Tibial nerve (tissue), 4 donors: ENCODE results near the gene CITED4.

Experiments
- EP300 ChIP-seq, 2 donors: sonication (generic); formaldehyde crosslinking; IDR thresholded peaks; one replicate each; pipeline ENCODE4 v1.6.1; 2017; ENCODE audit warnings: antibody characterized with exemption in 2 of 2, mild to moderate bottlenecking in 1 of 2
- TF ChIP-seq, protein P1 (sequence below), 5 experiments: fragments of 200-600 bp in 3 of 5; fragments of 450-650 bp in 2 of 5; sonication (generic) in 3 of 5; IDR thresholded peaks; one replicate each; pipeline ENCODE4 v1.5.1; 2016 to 2019; ENCODE audit warnings: antibody characterized with exemption in 5 of 5, mild to moderate bottlenecking in 3 of 5, moderate library complexity in 2 of 5

DNA sequence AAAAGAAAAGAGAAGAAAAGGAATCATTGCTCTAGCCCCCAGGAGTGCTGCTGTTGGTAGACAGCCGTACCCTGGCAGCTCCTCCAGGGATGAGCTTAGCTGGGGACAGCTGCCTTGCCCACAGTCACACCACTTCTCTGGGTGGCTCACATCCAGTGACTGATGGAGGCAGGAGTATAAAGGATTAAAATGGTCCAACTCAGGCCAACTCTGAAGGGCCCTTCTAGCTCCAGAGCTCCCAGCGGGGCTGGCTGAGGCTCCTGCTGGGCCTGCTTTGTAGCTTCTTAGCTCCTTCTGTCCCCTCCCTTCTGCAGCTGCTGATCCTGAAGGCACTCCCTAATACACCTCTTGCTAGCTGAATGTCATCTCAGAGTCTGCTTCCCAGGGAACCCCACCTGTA is 4.4 kb downstream of the CITED4 start:
- TF ChIP-seq, protein P1, sequence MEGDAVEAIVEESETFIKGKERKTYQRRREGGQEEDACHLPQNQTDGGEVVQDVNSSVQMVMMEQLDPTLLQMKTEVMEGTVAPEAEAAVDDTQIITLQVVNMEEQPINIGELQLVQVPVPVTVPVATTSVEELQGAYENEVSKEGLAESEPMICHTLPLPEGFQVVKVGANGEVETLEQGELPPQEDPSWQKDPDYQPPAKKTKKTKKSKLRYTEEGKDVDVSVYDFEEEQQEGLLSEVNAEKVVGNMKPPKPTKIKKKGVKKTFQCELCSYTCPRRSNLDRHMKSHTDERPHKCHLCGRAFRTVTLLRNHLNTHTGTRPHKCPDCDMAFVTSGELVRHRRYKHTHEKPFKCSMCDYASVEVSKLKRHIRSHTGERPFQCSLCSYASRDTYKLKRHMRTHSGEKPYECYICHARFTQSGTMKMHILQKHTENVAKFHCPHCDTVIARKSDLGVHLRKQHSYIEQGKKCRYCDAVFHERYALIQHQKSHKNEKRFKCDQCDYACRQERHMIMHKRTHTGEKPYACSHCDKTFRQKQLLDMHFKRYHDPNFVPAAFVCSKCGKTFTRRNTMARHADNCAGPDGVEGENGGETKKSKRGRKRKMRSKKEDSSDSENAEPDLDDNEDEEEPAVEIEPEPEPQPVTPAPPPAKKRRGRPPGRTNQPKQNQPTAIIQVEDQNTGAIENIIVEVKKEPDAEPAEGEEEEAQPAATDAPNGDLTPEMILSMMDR (IDR thresholded peaks at IDR 0.05) = no peak
- TF ChIP-seq EP300 (IDR thresholded peaks at IDR 0.05) = no peak
